K562 (cell line): ENCODE measurements around the gene UBXN10. TPM values are rescaled to one million over a fixed set of nuclear protein-coding genes. Genes with fewer than 3 reads are reported as not detected.

Source experiments
- BCOR ChIP-seq: fragments of 450-650 bp; IDR thresholded peaks from 2 replicates; pipeline ENCODE4 v1.6.1; 2016
- DMBX1 ChIP-seq: fragments of 250-450 bp; sonication (Bioruptor Pico); IDR thresholded peaks from 2 replicates; pipeline ENCODE4 v1.8.0; 2022; ENCODE audit warnings: inconsistent platforms, mild to moderate bottlenecking, moderate library complexity, borderline replicate concordance
- EP400 ChIP-seq: fragments of 450-650 bp; IDR thresholded peaks from 2 replicates; pipeline ENCODE4 v1.6.1; 2017; ENCODE audit warnings: antibody characterized with exemption, mild to moderate bottlenecking, moderate library complexity
- FOXP1 ChIP-seq: sonication (generic); formaldehyde crosslinking; IDR thresholded peaks from 2 replicates; pipeline ENCODE4 v1.8.0; 2022; ENCODE audit warnings: mild to moderate bottlenecking, missing genetic modification reagents
- HDAC3 ChIP-seq: fragments of 450-650 bp; IDR thresholded peaks from 2 replicates; pipeline ENCODE4 v1.6.1; 2018; ENCODE audit warnings: borderline replicate concordance, mild to moderate bottlenecking, moderate library complexity; ENCODE audit not compliant: partially characterized antibody
- IRF1 ChIP-seq: sonication (generic); formaldehyde crosslinking; IDR thresholded peaks from 2 replicates; pipeline ENCODE4 v1.8.0; 2022; ENCODE audit warnings: missing genetic modification reagents, mild to moderate bottlenecking, borderline replicate concordance
- LCOR ChIP-seq: sonication (generic); formaldehyde crosslinking; IDR thresholded peaks from 2 replicates; pipeline ENCODE4 v1.8.0; 2022; ENCODE audit warnings: mild to moderate bottlenecking, missing genetic modification reagents
- MCM5 ChIP-seq: fragments of 450-650 bp; IDR thresholded peaks from 2 replicates; pipeline ENCODE4 v1.6.1; 2016; ENCODE audit warnings: low read depth
- NFE2 ChIP-seq: IDR thresholded peaks from 2 replicates; pipeline ENCODE4 v1.6.1; 2014; ENCODE audit warnings: antibody characterized with exemption, low read depth
- PHF8 ChIP-seq: fragments of 200-600 bp; sonication (generic); IDR thresholded peaks from 2 replicates; pipeline ENCODE4 v1.6.1; 2012; ENCODE audit warnings: mixed run types, mild to moderate bottlenecking, inconsistent platforms, low read length, moderate library complexity, borderline replicate concordance
- PPARD ChIP-seq: fragments of 250-450 bp; sonication (Bioruptor Pico); IDR thresholded peaks from 2 replicates; pipeline ENCODE4 v1.8.0; 2022; ENCODE audit warnings: inconsistent platforms, mild to moderate bottlenecking, moderate library complexity
- RBM17 ChIP-seq: fragments of 200-400 bp; formaldehyde crosslinking; IDR thresholded peaks from 2 replicates; pipeline ENCODE4 v1.6.1; 2017; ENCODE audit warnings: low read depth, mild to moderate bottlenecking, low read length, borderline replicate concordance
- RNF219 ChIP-seq: fragments of 250-450 bp; sonication (Bioruptor Pico); IDR thresholded peaks from 2 replicates; pipeline ENCODE4 v1.5.0; 2022; ENCODE audit warnings: mild to moderate bottlenecking
- SLC30A9 ChIP-seq: fragments of 250-450 bp; sonication (Bioruptor Pico); IDR thresholded peaks from 2 replicates; pipeline ENCODE4 v1.8.0; 2022; ENCODE audit warnings: mild to moderate bottlenecking, moderate library complexity
- THAP7 ChIP-seq: fragments of 250-450 bp; sonication (Bioruptor Pico); IDR thresholded peaks from 2 replicates; pipeline ENCODE4 v1.5.0; 2021
- TSC22D4 ChIP-seq: fragments of 450-650 bp; IDR thresholded peaks from 2 replicates; pipeline ENCODE4 v1.6.1; 2016; ENCODE audit warnings: missing genetic modification characterization, missing biosample characterization, control low read depth
- UBTF ChIP-seq, 2 experiments: IDR thresholded peaks; 2 replicates each; pipeline ENCODE4 v1.6.1; 2012; ENCODE audit warnings: improper control_type of control experiment in 2 of 2, low read depth in 2 of 2, low read length in 2 of 2, borderline replicate concordance in 1 of 2
- ZBTB43 ChIP-seq: sonication (generic); formaldehyde crosslinking; IDR thresholded peaks from 2 replicates; pipeline ENCODE4 v1.8.0; 2023; ENCODE audit warnings: mild to moderate bottlenecking, missing genetic modification reagents
- ZC3H8 ChIP-seq: fragments of 450-650 bp; IDR thresholded peaks from 2 replicates; pipeline ENCODE4 v1.6.1; 2017
- ZKSCAN8 ChIP-seq: fragments of 200-800 bp; sonication (Bioruptor generic); IDR thresholded peaks from 2 replicates; pipeline ENCODE4 v1.6.1; 2016; ENCODE audit warnings: missing genetic modification characterization, missing compliant biosample characterization
- ZNF174 ChIP-seq: fragments of 250-450 bp; sonication (Bioruptor Pico); IDR thresholded peaks from 2 replicates; pipeline ENCODE4 v1.4.0; 2020; ENCODE audit warnings: mild to moderate bottlenecking
- ZNF197 ChIP-seq: fragments of 200-800 bp; sonication (Bioruptor generic); IDR thresholded peaks from 2 replicates; pipeline ENCODE4 v1.6.1; 2016; ENCODE audit warnings: low read depth, missing genetic modification characterization, missing compliant biosample characterization
- ZNF778 ChIP-seq: fragments of 450-650 bp; formaldehyde crosslinking; IDR thresholded peaks from 2 replicates; pipeline ENCODE4 v1.4.0; 2020; ENCODE audit warnings: mild to moderate bottlenecking, moderate library complexity
- polyA plus RNA-seq, 8 experiments: library from polyadenylated mRNA; depleted of rRNA in 4 of 8; stranded (reverse) in 5 of 8; unstranded in 3 of 8; fragments of >200 nt; fragmentation: Nextera tagmentation in 2 of 8; fragmentation: Illumina TruSeq in 1 of 8; extraction: Ambion mirVana in 2 of 8; extraction: Trizol in 1 of 8; gene quantifications; 2 replicates each; pipeline versions ENCODE4 v1.2.1 to v1.2.3, GENCODE V29; 2011 to 2014; ENCODE audit warnings: inconsistent platforms in 1 of 8, missing spikeins in 1 of 8
- total RNA-seq, 7 experiments: library from RNA; depleted of rRNA in 6 of 7; stranded (reverse); fragments of >200 nt in 6 of 7; fragmentation: Illumina TruSeq in 2 of 7; extraction: Trizol in 2 of 7; gene quantifications; 2 replicates each; pipeline versions ENCODE4 v1.2.1 to v1.2.3, GENCODE V29; 2011 to 2021; ENCODE audit warnings: low replicate concordance in 1 of 7

Gene UBXN10
- total and polyA plus RNA-seq, 9 of the 15 experiments (the other 6 are each of a cell fraction or from before 2014, with no cell fraction given), result 10.7 to 17.7 (median 13.6) TPM

- TF ChIP-seq LCOR (CRISPR knock-in tag) (no peak), IRF1 (no peak), HDAC3 (peak; percentile 84), RNF219 (CRISPR knock-in tag) (no peak), UBTF (IDR thresholded peaks at IDR 0.05; ENCODE audit: borderline replicate concordance in 1 of 2, low read depth in 2 of 2, low read length in 2 of 2) (no peak; a peak in 1 of 4 replicates), RBM17 (no peak), NFE2 (no peak), ZBTB43 (CRISPR knock-in tag) (no peak), THAP7 (CRISPR knock-in tag) (no peak), BCOR (peak; percentile 79; the same call in 1 of the 2 replicates), ZNF174 (CRISPR knock-in tag) (no peak), PPARD (no peak), TSC22D4 (tag) (no peak), ZKSCAN8 (CRISPR knock-in tag) (no peak), MCM5 (no peak), PHF8 (no peak), ZNF778 (CRISPR knock-in tag) (no peak), EP400 (peak; percentile 46; the same call in 1 of the 2 replicates), SLC30A9 (CRISPR knock-in tag) (no peak), DMBX1 (0 out of 2 replicates have a peak, but pooled peaks have one; percentile 37), FOXP1 (CRISPR knock-in tag) (no peak), ZNF197 (peak; percentile 54; the same call in 1 of the 2 replicates), ZC3H8 (no peak)
These were observed 13.0 kb downstream of the UBXN10 start (continued) for GRCh38 chr1:20198918-20199317.
